Measurements from ENCODE around the gene CTXN3.

GRCh38 chr5:127602896-127603844, 45.7 kb upstream of the CTXN3 start:
- no peak for TF ChIP-seq CTCF (IDR thresholded peaks at IDR 0.05)
- no peak for TF ChIP-seq POLR2A (IDR thresholded peaks at IDR 0.05)

All from uterus (tissue), 2 donors.